Neural cell (in vitro differentiated cells): ENCODE results near the gene NTPCR.

ENCODE experiments used
- EP300 ChIP-seq: fragments of 450-650 bp; conservative IDR thresholded peaks from 2 replicates; pipeline ENCODE4 v1.6.1; 2014; ENCODE audit warnings: antibody characterized with exemption, mild to moderate bottlenecking, moderate library complexity; ENCODE audit not compliant: poor library complexity, severe bottlenecking
- EZH2 ChIP-seq: fragments of 200-600, 300-800 bp; shearing (Covaris generic), sonication (generic); IDR thresholded peaks from 2 replicates; pipeline ENCODE4 v1.6.1; 2014; ENCODE audit warnings: antibody characterized with exemption, low read length, borderline replicate concordance, mild to moderate bottlenecking; ENCODE audit not compliant: insufficient read depth, poor library complexity, severe bottlenecking
- POLR2AphosphoS5 ChIP-seq: IDR thresholded peaks from 2 replicates; pipeline ENCODE4 v1.6.1; 2012
- REST ChIP-seq: IDR thresholded peaks from 2 replicates; pipeline ENCODE4 v1.6.1; 2012; ENCODE audit warnings: borderline replicate concordance
- SMC3 ChIP-seq: fragments of 450-650 bp; conservative IDR thresholded peaks from 2 replicates; pipeline ENCODE4 v1.6.1; 2014; ENCODE audit warnings: antibody characterized with exemption, mild to moderate bottlenecking, moderate library complexity; ENCODE audit not compliant: poor library complexity
- TAF1 ChIP-seq: IDR thresholded peaks from 2 replicates; pipeline ENCODE4 v1.6.1; 2012; ENCODE audit warnings: low read depth
- TF ChIP-seq, protein P1 (sequence below): fragments of 450-650 bp; IDR thresholded peaks from 2 replicates; pipeline ENCODE4 v1.5.1; 2014; ENCODE audit warnings: antibody characterized with exemption, mild to moderate bottlenecking, moderate library complexity; ENCODE audit not compliant: poor library complexity, severe bottlenecking

DNA sequence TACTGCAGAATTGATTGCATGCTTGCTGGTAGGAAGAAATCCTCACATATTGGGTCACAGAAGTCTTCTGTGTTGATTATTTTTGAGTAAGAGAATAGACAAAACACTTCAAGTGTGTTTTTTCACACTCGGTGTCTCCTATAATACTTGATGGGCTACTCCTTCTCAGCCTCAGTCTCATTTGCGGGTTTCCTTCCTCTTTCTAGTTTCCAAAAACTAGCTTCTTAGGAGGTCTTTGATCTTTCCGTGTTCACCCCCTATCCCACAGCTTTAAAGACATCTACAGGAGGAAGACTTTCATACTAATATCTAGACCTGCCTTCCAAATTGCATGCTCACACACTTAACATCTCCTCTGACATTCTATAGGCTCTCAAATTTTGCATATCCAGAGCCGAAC is 40.7 kb upstream of the NTPCR start:
- TF ChIP-seq, protein P1, sequence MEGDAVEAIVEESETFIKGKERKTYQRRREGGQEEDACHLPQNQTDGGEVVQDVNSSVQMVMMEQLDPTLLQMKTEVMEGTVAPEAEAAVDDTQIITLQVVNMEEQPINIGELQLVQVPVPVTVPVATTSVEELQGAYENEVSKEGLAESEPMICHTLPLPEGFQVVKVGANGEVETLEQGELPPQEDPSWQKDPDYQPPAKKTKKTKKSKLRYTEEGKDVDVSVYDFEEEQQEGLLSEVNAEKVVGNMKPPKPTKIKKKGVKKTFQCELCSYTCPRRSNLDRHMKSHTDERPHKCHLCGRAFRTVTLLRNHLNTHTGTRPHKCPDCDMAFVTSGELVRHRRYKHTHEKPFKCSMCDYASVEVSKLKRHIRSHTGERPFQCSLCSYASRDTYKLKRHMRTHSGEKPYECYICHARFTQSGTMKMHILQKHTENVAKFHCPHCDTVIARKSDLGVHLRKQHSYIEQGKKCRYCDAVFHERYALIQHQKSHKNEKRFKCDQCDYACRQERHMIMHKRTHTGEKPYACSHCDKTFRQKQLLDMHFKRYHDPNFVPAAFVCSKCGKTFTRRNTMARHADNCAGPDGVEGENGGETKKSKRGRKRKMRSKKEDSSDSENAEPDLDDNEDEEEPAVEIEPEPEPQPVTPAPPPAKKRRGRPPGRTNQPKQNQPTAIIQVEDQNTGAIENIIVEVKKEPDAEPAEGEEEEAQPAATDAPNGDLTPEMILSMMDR, result no peak
- TF ChIP-seq TAF1, result no peak
- no peak for TF ChIP-seq POLR2AphosphoS5
- TF ChIP-seq EP300, result no peak
- TF ChIP-seq REST, result no peak
- no peak for TF ChIP-seq EZH2
- TF ChIP-seq SMC3, result no peak
